Neural cell (in vitro differentiated cells): Measurements from ENCODE around the gene NTNG1. TPM values are rescaled to one million over a fixed set of nuclear protein-coding genes. Genes with fewer than 3 reads are reported as not detected.

ENCODE experiments used
- H2AFZ ChIP-seq: fragments of 200-600, 300-800 bp; sonication (generic), shearing (Covaris generic); 2 replicates; pipeline ENCODE4 v1.6.0; 2014; ENCODE audit warnings: low read depth, mild to moderate bottlenecking, antibody characterized with exemption, low read length, moderate library complexity
- H3F3A ChIP-seq: fragments of 200-600 bp; shearing (Covaris generic); 2 replicates; pipeline ENCODE4 v1.6.1; 2016; ENCODE audit warnings: mild to moderate bottlenecking, moderate library complexity, mixed read lengths, antibody characterized with exemption, low read length; ENCODE audit not compliant: insufficient read depth, poor library complexity, severe bottlenecking
- H3K27ac ChIP-seq: fragments of 200-600, 300-800 bp; sonication (generic), shearing (Covaris generic); 2 replicates; pipeline ENCODE4 v1.5.1; 2014; ENCODE audit warnings: mild to moderate bottlenecking, low read length, moderate library complexity
- H3K27me3 ChIP-seq: fragments of 300-800, 200-600 bp; sonication (generic), shearing (Covaris generic); 2 replicates; pipeline ENCODE4 v1.6.0; 2014; ENCODE audit warnings: mild to moderate bottlenecking, low read depth, low read length, moderate library complexity; ENCODE audit not compliant: insufficient read depth
- H3K36me3 ChIP-seq: fragments of 300-800, 200-600 bp; sonication (generic), shearing (Covaris generic); 2 replicates; pipeline ENCODE4 v1.5.1; 2014; ENCODE audit warnings: mild to moderate bottlenecking, antibody characterized with exemption, low read length, moderate library complexity; ENCODE audit not compliant: insufficient read depth
- H3K4me2 ChIP-seq: fragments of 300-800, 200-600 bp; sonication (generic), shearing (Covaris generic); 2 replicates; pipeline ENCODE4 v1.6.0; 2014; ENCODE audit warnings: mild to moderate bottlenecking, low read length
- H3K4me3 ChIP-seq: fragments of 300-800, 200-600 bp; sonication (generic), shearing (Covaris generic); 2 replicates; pipeline ENCODE4 v1.5.1; 2014; ENCODE audit warnings: mild to moderate bottlenecking, low read length, moderate library complexity
- H3K79me2 ChIP-seq: fragments of 200-600 bp; shearing (Covaris generic); replicated peaks from 2 replicates; pipeline ENCODE4 v1.6.0; 2014; ENCODE audit warnings: mild to moderate bottlenecking, low read length, moderate library complexity; ENCODE audit not compliant: insufficient read depth
- H3K9ac ChIP-seq: fragments of 300-800, 200-600 bp; sonication (generic), shearing (Covaris generic); 2 replicates; pipeline ENCODE4 v1.6.1; 2016; ENCODE audit warnings: mild to moderate bottlenecking, low read length, mixed read lengths
- H3K9me2 ChIP-seq: fragments of 200-600 bp; shearing (Covaris generic); 2 replicates; pipeline ENCODE4 v1.6.1; 2016; ENCODE audit warnings: mild to moderate bottlenecking, low read length, mixed read lengths; ENCODE audit not compliant: insufficient read depth
- H3K9me3 ChIP-seq: fragments of 200-600, 300-800 bp; sonication (generic), shearing (Covaris generic); 2 replicates; pipeline ENCODE4 v1.6.1; 2016; ENCODE audit warnings: mild to moderate bottlenecking, mixed run types, low read length, moderate library complexity, mixed read lengths
- H4K20me1 ChIP-seq: fragments of 200-600 bp; shearing (Covaris generic); 2 replicates; pipeline ENCODE4 v1.6.1; 2016; ENCODE audit warnings: mild to moderate bottlenecking, mixed run types; ENCODE audit not compliant: insufficient read depth
- EP300 ChIP-seq: fragments of 450-650 bp; conservative IDR thresholded peaks from 2 replicates; pipeline ENCODE4 v1.6.1; 2014; ENCODE audit warnings: antibody characterized with exemption, mild to moderate bottlenecking, moderate library complexity; ENCODE audit not compliant: poor library complexity, severe bottlenecking
- EZH2 ChIP-seq: fragments of 200-600, 300-800 bp; shearing (Covaris generic), sonication (generic); IDR thresholded peaks from 2 replicates; pipeline ENCODE4 v1.6.1; 2014; ENCODE audit warnings: antibody characterized with exemption, low read length, borderline replicate concordance, mild to moderate bottlenecking; ENCODE audit not compliant: insufficient read depth, poor library complexity, severe bottlenecking
- MXI1 ChIP-seq: fragments of 450-650 bp; conservative IDR thresholded peaks from 2 replicates; pipeline ENCODE4 v1.6.1; 2014; ENCODE audit warnings: antibody characterized with exemption, mild to moderate bottlenecking; ENCODE audit not compliant: poor library complexity, severe bottlenecking
- POLR2AphosphoS5 ChIP-seq: IDR thresholded peaks from 2 replicates; pipeline ENCODE4 v1.6.1; 2012
- RAD21 ChIP-seq: fragments of 450-650 bp; conservative IDR thresholded peaks from 2 replicates; pipeline ENCODE4 v1.6.1; 2014; ENCODE audit warnings: antibody characterized with exemption, mild to moderate bottlenecking, moderate library complexity
- SMC3 ChIP-seq: fragments of 450-650 bp; conservative IDR thresholded peaks from 2 replicates; pipeline ENCODE4 v1.6.1; 2014; ENCODE audit warnings: antibody characterized with exemption, mild to moderate bottlenecking, moderate library complexity; ENCODE audit not compliant: poor library complexity
- TAF1 ChIP-seq: IDR thresholded peaks from 2 replicates; pipeline ENCODE4 v1.6.1; 2012; ENCODE audit warnings: low read depth
- polyA plus RNA-seq: library from polyadenylated mRNA; depleted of rRNA; stranded (reverse); fragments of >200 nt; gene quantifications from 2 replicates; pipeline ENCODE4 v1.2.3, GENCODE V29; 2014
- TF ChIP-seq, protein P1 (sequence below): fragments of 450-650 bp; IDR thresholded peaks from 2 replicates; pipeline ENCODE4 v1.5.1; 2014; ENCODE audit warnings: antibody characterized with exemption, mild to moderate bottlenecking, moderate library complexity; ENCODE audit not compliant: poor library complexity, severe bottlenecking
- TF ChIP-seq, protein P2 (sequence below): IDR thresholded peaks from 2 replicates; pipeline ENCODE4 v1.6.1; 2012; ENCODE audit warnings: borderline replicate concordance

The NTNG1 gene
- polyA plus RNA-seq, 1 donor from 2014 or later: not detected

DNA sequence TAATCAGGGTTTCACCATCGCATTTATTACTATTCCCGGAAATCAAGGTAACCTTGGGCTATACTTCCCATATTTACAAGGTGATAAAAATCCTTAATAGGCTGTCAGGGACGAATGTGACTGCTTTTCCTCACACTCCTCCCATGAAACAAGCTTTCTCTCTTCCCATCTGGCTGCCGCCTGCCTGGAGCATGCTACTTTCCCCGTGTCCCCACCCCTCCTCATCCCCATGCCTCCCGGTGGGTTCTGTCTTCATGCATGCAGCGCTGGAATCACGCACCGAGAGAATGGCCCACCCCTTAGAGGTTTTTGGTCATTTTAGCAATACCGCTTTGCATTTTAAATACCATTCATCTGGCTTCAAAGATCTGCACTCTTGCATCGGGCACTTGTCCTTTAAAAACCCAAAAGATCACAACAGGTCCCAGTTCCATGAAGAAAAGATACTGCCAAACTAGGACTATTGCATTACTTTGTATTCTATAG lies 339.1 kb downstream of the NTNG1 start:
- Histone ChIP-seq H2AFZ (no peak overlapping the region), H3F3A (no peaks in the 10 kb centered on the region), H3K27me3 (no peaks in the 10 kb centered on the region), H3K9ac (no peak overlapping the region), H3K9me2 (no peaks in the 10 kb centered on the region), H3K4me3 (no peak overlapping the region), H4K20me1 (no peaks in the 10 kb centered on the region), H3K9me3 (no peaks in the 10 kb centered on the region), H3K27ac (no peak overlapping the region), H3K4me2 (no peak overlapping the region), H3K79me2 (no peaks in the 10 kb centered on the region), H3K36me3 (no peaks in the 10 kb centered on the region)
- TF ChIP-seq, protein P1, sequence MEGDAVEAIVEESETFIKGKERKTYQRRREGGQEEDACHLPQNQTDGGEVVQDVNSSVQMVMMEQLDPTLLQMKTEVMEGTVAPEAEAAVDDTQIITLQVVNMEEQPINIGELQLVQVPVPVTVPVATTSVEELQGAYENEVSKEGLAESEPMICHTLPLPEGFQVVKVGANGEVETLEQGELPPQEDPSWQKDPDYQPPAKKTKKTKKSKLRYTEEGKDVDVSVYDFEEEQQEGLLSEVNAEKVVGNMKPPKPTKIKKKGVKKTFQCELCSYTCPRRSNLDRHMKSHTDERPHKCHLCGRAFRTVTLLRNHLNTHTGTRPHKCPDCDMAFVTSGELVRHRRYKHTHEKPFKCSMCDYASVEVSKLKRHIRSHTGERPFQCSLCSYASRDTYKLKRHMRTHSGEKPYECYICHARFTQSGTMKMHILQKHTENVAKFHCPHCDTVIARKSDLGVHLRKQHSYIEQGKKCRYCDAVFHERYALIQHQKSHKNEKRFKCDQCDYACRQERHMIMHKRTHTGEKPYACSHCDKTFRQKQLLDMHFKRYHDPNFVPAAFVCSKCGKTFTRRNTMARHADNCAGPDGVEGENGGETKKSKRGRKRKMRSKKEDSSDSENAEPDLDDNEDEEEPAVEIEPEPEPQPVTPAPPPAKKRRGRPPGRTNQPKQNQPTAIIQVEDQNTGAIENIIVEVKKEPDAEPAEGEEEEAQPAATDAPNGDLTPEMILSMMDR: no peak
- no peak for TF ChIP-seq EZH2

DNA sequence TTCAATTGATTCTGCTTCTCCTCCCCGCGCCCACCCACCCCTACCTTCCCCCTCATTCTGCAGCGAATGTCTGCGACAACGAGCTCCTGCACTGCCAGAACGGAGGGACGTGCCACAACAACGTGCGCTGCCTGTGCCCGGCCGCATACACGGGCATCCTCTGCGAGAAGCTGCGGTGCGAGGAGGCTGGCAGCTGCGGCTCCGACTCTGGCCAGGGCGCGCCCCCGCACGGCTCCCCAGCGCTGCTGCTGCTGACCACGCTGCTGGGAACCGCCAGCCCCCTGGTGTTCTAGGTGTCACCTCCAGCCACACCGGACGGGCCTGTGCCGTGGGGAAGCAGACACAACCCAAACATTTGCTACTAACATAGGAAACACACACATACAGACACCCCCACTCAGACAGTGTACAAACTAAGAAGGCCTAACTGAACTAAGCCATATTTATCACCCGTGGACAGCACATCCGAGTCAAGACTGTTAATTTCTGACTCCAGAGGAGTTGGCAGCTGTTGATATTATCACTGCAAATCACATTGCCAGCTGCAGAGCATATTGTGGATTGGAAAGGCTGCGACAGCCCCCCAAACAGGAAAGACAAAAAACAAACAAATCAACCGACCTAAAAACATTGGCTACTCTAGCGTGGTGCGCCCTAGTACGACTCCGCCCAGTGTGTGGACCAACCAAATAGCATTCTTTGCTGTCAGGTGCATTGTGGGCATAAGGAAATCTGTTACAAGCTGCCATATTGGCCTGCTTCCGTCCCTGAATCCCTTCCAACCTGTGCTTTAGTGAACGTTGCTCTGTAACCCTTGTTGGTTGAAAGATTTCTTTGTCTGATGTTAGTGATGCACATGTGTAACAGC lies 339.9 kb downstream of the NTNG1 start:
- no peak overlapping the region for H2AFZ ChIP-seq
- no peak overlapping the region for H3K4me3 ChIP-seq
- no peak overlapping the region for H3K9ac ChIP-seq

More for the DNA sequence above, 339.9 kb downstream of the NTNG1 start:
- Histone ChIP-seq H3K79me2 (no peaks in the 10 kb centered on the region), H3K27me3 (no peaks in the 10 kb centered on the region), H3K27ac (no peak overlapping the region), H3K36me3 (no peaks in the 10 kb centered on the region), H4K20me1 (no peaks in the 10 kb centered on the region), H3K4me2 (no peak overlapping the region), H3K9me2 (no peaks in the 10 kb centered on the region), H3F3A (no peaks in the 10 kb centered on the region), H3K9me3 (no peaks in the 10 kb centered on the region)
- no peak for TF ChIP-seq SMC3
- no peak for TF ChIP-seq EZH2
- TF ChIP-seq TAF1: no peak
- TF ChIP-seq, protein P2, sequence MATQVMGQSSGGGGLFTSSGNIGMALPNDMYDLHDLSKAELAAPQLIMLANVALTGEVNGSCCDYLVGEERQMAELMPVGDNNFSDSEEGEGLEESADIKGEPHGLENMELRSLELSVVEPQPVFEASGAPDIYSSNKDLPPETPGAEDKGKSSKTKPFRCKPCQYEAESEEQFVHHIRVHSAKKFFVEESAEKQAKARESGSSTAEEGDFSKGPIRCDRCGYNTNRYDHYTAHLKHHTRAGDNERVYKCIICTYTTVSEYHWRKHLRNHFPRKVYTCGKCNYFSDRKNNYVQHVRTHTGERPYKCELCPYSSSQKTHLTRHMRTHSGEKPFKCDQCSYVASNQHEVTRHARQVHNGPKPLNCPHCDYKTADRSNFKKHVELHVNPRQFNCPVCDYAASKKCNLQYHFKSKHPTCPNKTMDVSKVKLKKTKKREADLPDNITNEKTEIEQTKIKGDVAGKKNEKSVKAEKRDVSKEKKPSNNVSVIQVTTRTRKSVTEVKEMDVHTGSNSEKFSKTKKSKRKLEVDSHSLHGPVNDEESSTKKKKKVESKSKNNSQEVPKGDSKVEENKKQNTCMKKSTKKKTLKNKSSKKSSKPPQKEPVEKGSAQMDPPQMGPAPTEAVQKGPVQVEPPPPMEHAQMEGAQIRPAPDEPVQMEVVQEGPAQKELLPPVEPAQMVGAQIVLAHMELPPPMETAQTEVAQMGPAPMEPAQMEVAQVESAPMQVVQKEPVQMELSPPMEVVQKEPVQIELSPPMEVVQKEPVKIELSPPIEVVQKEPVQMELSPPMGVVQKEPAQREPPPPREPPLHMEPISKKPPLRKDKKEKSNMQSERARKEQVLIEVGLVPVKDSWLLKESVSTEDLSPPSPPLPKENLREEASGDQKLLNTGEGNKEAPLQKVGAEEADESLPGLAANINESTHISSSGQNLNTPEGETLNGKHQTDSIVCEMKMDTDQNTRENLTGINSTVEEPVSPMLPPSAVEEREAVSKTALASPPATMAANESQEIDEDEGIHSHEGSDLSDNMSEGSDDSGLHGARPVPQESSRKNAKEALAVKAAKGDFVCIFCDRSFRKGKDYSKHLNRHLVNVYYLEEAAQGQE: no peak
- TF ChIP-seq, protein P1: no peak
- TF ChIP-seq POLR2AphosphoS5: no peak
- no peak for TF ChIP-seq EP300
- no peak for TF ChIP-seq MXI1
- TF ChIP-seq RAD21: no peak
